Neural cell (in vitro differentiated cells): ENCODE results near the gene PPP1R11. TPM values are rescaled to one million over a fixed set of nuclear protein-coding genes. Genes with fewer than 3 reads are reported as not detected.

Experiments
- H2AFZ ChIP-seq: fragments of 200-600, 300-800 bp; sonication (generic), shearing (Covaris generic); 2 replicates; pipeline ENCODE4 v1.6.0; 2014; ENCODE audit warnings: low read depth, mild to moderate bottlenecking, antibody characterized with exemption, low read length, moderate library complexity
- H3F3A ChIP-seq: fragments of 200-600 bp; shearing (Covaris generic); 2 replicates; pipeline ENCODE4 v1.6.1; 2016; ENCODE audit warnings: mild to moderate bottlenecking, moderate library complexity, mixed read lengths, antibody characterized with exemption, low read length; ENCODE audit not compliant: insufficient read depth, poor library complexity, severe bottlenecking
- H3K27ac ChIP-seq: fragments of 200-600, 300-800 bp; sonication (generic), shearing (Covaris generic); 2 replicates; pipeline ENCODE4 v1.5.1; 2014; ENCODE audit warnings: mild to moderate bottlenecking, low read length, moderate library complexity
- H3K27me3 ChIP-seq: fragments of 300-800, 200-600 bp; sonication (generic), shearing (Covaris generic); 2 replicates; pipeline ENCODE4 v1.6.0; 2014; ENCODE audit warnings: mild to moderate bottlenecking, low read depth, low read length, moderate library complexity; ENCODE audit not compliant: insufficient read depth
- H3K36me3 ChIP-seq: fragments of 300-800, 200-600 bp; sonication (generic), shearing (Covaris generic); 2 replicates; pipeline ENCODE4 v1.5.1; 2014; ENCODE audit warnings: mild to moderate bottlenecking, antibody characterized with exemption, low read length, moderate library complexity; ENCODE audit not compliant: insufficient read depth
- H3K4me2 ChIP-seq: fragments of 300-800, 200-600 bp; sonication (generic), shearing (Covaris generic); 2 replicates; pipeline ENCODE4 v1.6.0; 2014; ENCODE audit warnings: mild to moderate bottlenecking, low read length
- H3K4me3 ChIP-seq: fragments of 300-800, 200-600 bp; sonication (generic), shearing (Covaris generic); 2 replicates; pipeline ENCODE4 v1.5.1; 2014; ENCODE audit warnings: mild to moderate bottlenecking, low read length, moderate library complexity
- H3K79me2 ChIP-seq: fragments of 200-600 bp; shearing (Covaris generic); replicated peaks from 2 replicates; pipeline ENCODE4 v1.6.0; 2014; ENCODE audit warnings: mild to moderate bottlenecking, low read length, moderate library complexity; ENCODE audit not compliant: insufficient read depth
- H3K9ac ChIP-seq: fragments of 300-800, 200-600 bp; sonication (generic), shearing (Covaris generic); 2 replicates; pipeline ENCODE4 v1.6.1; 2016; ENCODE audit warnings: mild to moderate bottlenecking, low read length, mixed read lengths
- H3K9me2 ChIP-seq: fragments of 200-600 bp; shearing (Covaris generic); 2 replicates; pipeline ENCODE4 v1.6.1; 2016; ENCODE audit warnings: mild to moderate bottlenecking, low read length, mixed read lengths; ENCODE audit not compliant: insufficient read depth
- H3K9me3 ChIP-seq: fragments of 200-600, 300-800 bp; sonication (generic), shearing (Covaris generic); 2 replicates; pipeline ENCODE4 v1.6.1; 2016; ENCODE audit warnings: mild to moderate bottlenecking, mixed run types, low read length, moderate library complexity, mixed read lengths
- H4K20me1 ChIP-seq: fragments of 200-600 bp; shearing (Covaris generic); 2 replicates; pipeline ENCODE4 v1.6.1; 2016; ENCODE audit warnings: mild to moderate bottlenecking, mixed run types; ENCODE audit not compliant: insufficient read depth
- CTCF ChIP-seq: fragments of 450-650 bp; IDR thresholded peaks from 2 replicates; pipeline ENCODE4 v1.5.1; 2014; ENCODE audit warnings: antibody characterized with exemption, mild to moderate bottlenecking, moderate library complexity; ENCODE audit not compliant: poor library complexity, severe bottlenecking
- EP300 ChIP-seq: fragments of 450-650 bp; conservative IDR thresholded peaks from 2 replicates; pipeline ENCODE4 v1.6.1; 2014; ENCODE audit warnings: antibody characterized with exemption, mild to moderate bottlenecking, moderate library complexity; ENCODE audit not compliant: poor library complexity, severe bottlenecking
- EZH2 ChIP-seq: fragments of 200-600, 300-800 bp; shearing (Covaris generic), sonication (generic); IDR thresholded peaks from 2 replicates; pipeline ENCODE4 v1.6.1; 2014; ENCODE audit warnings: antibody characterized with exemption, low read length, borderline replicate concordance, mild to moderate bottlenecking; ENCODE audit not compliant: insufficient read depth, poor library complexity, severe bottlenecking
- MXI1 ChIP-seq: fragments of 450-650 bp; conservative IDR thresholded peaks from 2 replicates; pipeline ENCODE4 v1.6.1; 2014; ENCODE audit warnings: antibody characterized with exemption, mild to moderate bottlenecking; ENCODE audit not compliant: poor library complexity, severe bottlenecking
- POLR2AphosphoS5 ChIP-seq: IDR thresholded peaks from 2 replicates; pipeline ENCODE4 v1.6.1; 2012
- RAD21 ChIP-seq: fragments of 450-650 bp; conservative IDR thresholded peaks from 2 replicates; pipeline ENCODE4 v1.6.1; 2014; ENCODE audit warnings: antibody characterized with exemption, mild to moderate bottlenecking, moderate library complexity
- REST ChIP-seq: IDR thresholded peaks from 2 replicates; pipeline ENCODE4 v1.6.1; 2012; ENCODE audit warnings: borderline replicate concordance
- SMC3 ChIP-seq: fragments of 450-650 bp; conservative IDR thresholded peaks from 2 replicates; pipeline ENCODE4 v1.6.1; 2014; ENCODE audit warnings: antibody characterized with exemption, mild to moderate bottlenecking, moderate library complexity; ENCODE audit not compliant: poor library complexity
- TAF1 ChIP-seq: IDR thresholded peaks from 2 replicates; pipeline ENCODE4 v1.6.1; 2012; ENCODE audit warnings: low read depth
- polyA plus RNA-seq: library from polyadenylated mRNA; depleted of rRNA; stranded (reverse); fragments of >200 nt; gene quantifications from 2 replicates; pipeline ENCODE4 v1.2.3, GENCODE V29; 2014

The PPP1R11 gene
- polyA plus RNA-seq, 1 donor from 2014 or later = 39.7 TPM

- H3K27me3 ChIP-seq = no peaks in the 10 kb centered on the region
- H3F3A ChIP-seq = peaks cover 4% of the 10 kb centered on the region
- H4K20me1 ChIP-seq = no peaks in the 10 kb centered on the region
- H3K27ac ChIP-seq = peak overlapping the region; percentile 95
- H2AFZ ChIP-seq = peak overlapping the region; percentile 93
- H3K4me2 ChIP-seq = peak overlapping the region; percentile 98
- no peaks in the 10 kb centered on the region for H3K9me2 ChIP-seq
- H3K9me3 ChIP-seq = no peaks in the 10 kb centered on the region
- H3K9ac ChIP-seq = peak overlapping the region; percentile 93
- TF ChIP-seq POLR2AphosphoS5 (no peak), REST (peak; percentile 91), MXI1 (no peak), EP300 (no peak)
- H3K36me3 ChIP-seq = no peaks in the 10 kb centered on the region
- H3K4me3 ChIP-seq = peak overlapping the region; percentile 89
- H3K79me2 ChIP-seq = peaks cover 16% of the 10 kb centered on the region
Measured at GRCh38 chr6:30060606-30061091, 6.3 kb upstream of the PPP1R11 start.

GRCh38 chr6:30061092-30061857 is 5.7 kb upstream of the PPP1R11 start, which contains the start of gene POLR1H:
TSS of gene POLR1H (plus strand) at chr6:30061265. CDS start at chr6:30061525, 260 bp downstream.
- no peaks in the 10 kb centered on the region for H3K9me2 ChIP-seq
- peak within 1 kb of the TSS; percentile 95 for H3K27ac ChIP-seq
- TF ChIP-seq RAD21 (peak; percentile 27), MXI1 (peak; percentile 71), EP300 (peak; percentile 65), CTCF (no peak), REST (no peak), TAF1 (peak; percentile 92), EZH2 (no peak), POLR2AphosphoS5 (peak; percentile 94), SMC3 (peak; percentile 13)

More at GRCh38 chr6:30061092-30061857, 5.7 kb upstream of the PPP1R11 start, which contains the start of gene POLR1H:
- H3K4me3 ChIP-seq = peak within 1 kb of the TSS; percentile 89
- no peaks in the 10 kb centered on the region for H3K36me3 ChIP-seq
- H3K4me2 ChIP-seq = peak within 1 kb of the TSS; percentile 98
- H4K20me1 ChIP-seq = no peaks in the 10 kb centered on the region
- peaks cover 7% of the 10 kb centered on the region for H3F3A ChIP-seq
- H3K79me2 ChIP-seq = peaks cover 16% of the 10 kb centered on the region
- H3K27me3 ChIP-seq = no peaks in the 10 kb centered on the region
- H3K9ac ChIP-seq = peak within 1 kb of the TSS; percentile 93
- peak within 1 kb of the TSS; percentile 93 for H2AFZ ChIP-seq
- no peaks in the 10 kb centered on the region for H3K9me3 ChIP-seq
